OCI-LY3 (cell line): ENCODE data around the gene TIMM8B.

ENCODE experiments used
- CTCF ChIP-seq: fragments of 200-600, 300-600 bp; sonication (generic); IDR thresholded peaks from 2 replicates; pipeline ENCODE4 v1.5.1; 2014; ENCODE audit warnings: antibody characterized with exemption, low read length, low read depth
- EZH2phosphoT487 ChIP-seq: fragments of 200-600 bp; shearing (Covaris generic); IDR thresholded peaks from 2 replicates; pipeline ENCODE4 v1.6.1; 2018; ENCODE audit warnings: antibody characterized with exemption, mixed run types, low read depth

- TF ChIP-seq CTCF = no peak
- no peak for TF ChIP-seq EZH2phosphoT487
These were observed 40.5 kb upstream of the TIMM8B start for GRCh38 chr11:112127056-112127455.
